ENCODE measurements around the gene RNGTT.

The RNGTT gene

DNA sequence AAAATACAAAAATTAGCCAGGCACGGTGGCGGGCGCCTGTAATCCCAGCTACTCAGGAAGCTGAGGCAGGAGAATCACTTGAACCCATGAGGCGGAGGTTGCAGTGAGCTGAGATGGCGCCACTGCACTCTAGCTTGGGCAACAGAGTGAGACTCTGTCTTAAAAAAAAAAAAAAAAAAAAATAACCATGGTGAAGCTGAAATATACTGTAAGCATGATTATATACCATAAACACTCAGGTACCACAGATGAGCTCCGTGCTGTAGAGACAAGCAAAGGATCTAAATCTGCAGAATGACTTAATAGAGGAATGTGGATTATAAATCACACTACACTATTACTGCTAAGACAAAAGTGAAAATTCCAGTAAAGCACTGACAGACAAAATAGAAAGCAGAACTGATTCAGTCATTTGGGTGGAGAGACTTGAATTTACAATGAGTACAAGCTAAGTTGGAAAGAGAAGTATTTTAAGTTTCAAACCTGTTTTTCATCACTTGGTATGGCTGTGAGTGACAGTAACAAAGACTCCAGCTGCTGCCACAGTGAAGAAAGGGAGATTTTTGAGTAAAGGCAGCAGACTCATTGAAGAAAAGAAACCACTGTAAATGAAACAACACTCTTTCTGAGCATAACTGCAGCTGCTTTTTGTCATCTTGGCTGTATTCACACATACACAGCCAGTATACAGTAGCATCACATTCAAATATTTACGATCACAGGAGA, 322.1 kb downstream of the RNGTT start:
- TF ChIP-seq CTCF (IDR thresholded peaks at IDR 0.05; ENCODE audit: control insufficient read depth, extremely low read depth, insufficient read depth): no peak
- DNase-seq (ENCODE audit: low read depth): no peak
- H3K4me3 ChIP-seq (ENCODE audit: low read depth, low read length): no peak overlapping the region

DNA sequence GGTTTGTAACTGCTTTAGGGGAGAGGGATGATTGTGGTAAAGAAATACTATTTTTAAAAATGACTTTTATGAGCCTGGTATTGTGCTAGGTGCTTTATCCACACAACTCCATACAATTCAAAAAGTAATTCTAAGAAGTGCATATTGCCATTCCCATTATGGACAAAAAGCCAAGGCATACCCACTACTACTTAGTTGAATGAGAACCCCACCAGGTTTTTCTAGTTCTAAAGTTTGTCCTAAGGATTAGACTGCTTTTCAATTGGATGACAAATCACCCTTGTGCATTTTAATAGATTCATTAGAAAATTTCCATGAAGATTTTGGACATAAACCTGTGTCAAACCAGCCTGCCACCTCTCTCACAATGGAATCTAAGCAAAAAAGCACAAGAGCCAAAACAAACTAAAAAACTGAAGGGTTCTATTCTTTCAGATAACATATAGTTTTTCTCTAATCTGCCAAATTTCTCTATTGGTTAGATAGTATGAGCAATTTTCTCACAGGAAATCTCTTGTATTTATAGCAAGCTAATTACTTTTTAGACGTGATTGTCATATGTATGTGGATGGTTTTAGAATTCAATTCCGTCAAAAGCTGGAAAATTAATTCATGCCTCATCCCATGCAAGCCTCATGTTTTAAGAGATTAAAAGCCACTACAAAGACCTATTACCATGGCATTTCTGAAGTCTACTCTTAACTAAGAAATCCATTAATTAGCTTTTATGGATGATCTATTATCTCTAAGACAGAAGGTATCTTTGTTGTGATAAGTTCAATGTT, 325.5 kb downstream of the RNGTT start:
- no peak for TF ChIP-seq CTCF (IDR thresholded peaks at IDR 0.05; ENCODE audit: control insufficient read depth, extremely low read depth, insufficient read depth)
- no peak overlapping the region for H3K4me3 ChIP-seq (ENCODE audit: low read depth, low read length)
- DNase-seq (ENCODE audit: low read depth): no peak

DNA sequence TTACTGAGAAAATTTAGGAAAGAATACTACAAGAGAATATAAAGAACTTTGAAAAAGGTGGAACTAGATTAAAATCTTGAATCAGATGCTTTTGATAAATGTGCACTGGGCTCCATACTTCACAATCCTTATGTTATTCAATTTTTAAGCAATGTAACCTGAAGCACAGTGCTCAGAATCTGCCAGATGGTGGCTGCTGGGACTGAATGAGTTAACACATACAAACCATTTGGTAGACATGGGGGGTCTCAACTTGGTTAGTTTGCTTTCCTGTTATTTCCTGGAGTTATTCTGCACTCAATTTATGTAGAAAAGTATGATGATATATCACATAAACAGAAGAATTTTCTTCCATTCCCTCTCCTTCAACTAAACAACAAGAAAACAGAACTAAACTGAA, 326.5 kb downstream of the RNGTT start:
- TF ChIP-seq CTCF (IDR thresholded peaks at IDR 0.05; ENCODE audit: control insufficient read depth, extremely low read depth, insufficient read depth): no peak
- H3K4me3 ChIP-seq (ENCODE audit: low read depth, low read length): no peak overlapping the region
- no peak for DNase-seq (ENCODE audit: low read depth)

DNA sequence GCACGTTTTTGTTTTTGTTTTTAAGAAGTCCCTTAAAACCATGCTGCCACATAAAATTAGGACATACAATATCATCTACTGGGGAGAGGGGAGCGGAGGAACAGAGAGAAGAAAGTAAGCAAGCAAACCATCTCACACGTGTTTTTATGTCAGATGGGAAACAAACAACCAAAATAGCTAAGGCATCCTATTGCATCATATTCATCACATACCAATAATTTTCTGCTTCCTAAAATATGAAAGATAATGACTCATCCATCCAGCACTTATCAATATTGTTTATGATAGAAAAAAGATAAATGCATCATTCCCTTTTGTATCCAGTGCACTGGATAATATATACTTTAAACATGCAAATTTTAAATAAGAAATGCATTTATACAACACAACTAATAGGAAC, 329.6 kb downstream of the RNGTT start:
- H3K4me3 ChIP-seq (ENCODE audit: low read depth, low read length): no peak overlapping the region
- TF ChIP-seq CTCF (IDR thresholded peaks at IDR 0.05; ENCODE audit: control insufficient read depth, extremely low read depth, insufficient read depth): no peak
- DNase-seq (ENCODE audit: low read depth): no peak

- DNase-seq (ENCODE audit: low read depth): no peak
Measured at GRCh38 chr6:88631830-88632229, 331.6 kb downstream of the RNGTT start.

DNA sequence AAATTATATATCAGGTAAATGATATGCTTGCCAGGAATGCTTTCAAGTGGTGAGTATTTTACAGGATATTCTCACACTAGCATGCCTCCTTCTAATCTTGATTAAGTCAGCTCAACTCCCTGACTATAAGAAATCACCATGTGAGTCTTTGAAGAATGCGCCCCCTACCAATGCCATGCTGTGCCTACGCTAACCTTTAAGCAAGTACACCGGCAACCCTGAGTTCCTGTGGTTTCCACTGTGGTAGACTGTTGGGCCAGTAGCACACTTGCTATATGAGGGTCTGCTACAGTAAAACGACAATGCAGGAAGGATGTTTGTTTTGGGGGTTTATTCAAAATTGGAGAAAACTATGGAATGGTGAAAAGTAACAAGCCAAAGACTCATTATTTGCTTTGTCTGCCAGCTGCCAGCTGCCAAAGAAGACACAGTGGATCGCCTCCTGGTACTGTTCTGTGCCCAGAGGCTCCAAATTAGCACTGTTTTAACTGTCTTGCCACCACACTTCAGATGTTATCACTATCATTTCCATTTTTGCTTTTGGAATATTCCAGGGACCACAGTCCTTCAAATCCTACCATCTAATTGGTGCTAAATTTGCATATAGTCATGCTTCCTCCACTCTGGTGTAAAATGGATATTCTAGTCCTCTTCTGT, 333.5 kb downstream of the RNGTT start:
- no peak for TF ChIP-seq CTCF (IDR thresholded peaks at IDR 0.05; ENCODE audit: control insufficient read depth, extremely low read depth, insufficient read depth)
- no peak overlapping the region for H3K4me3 ChIP-seq (ENCODE audit: low read depth, low read length)
- DNase-seq (ENCODE audit: low read depth): no peak

More at GRCh38 chr6:88631830-88632229, 331.6 kb downstream of the RNGTT start:
- H3K4me3 ChIP-seq (ENCODE audit: low read depth, low read length): no peak overlapping the region
- no peak for TF ChIP-seq CTCF (IDR thresholded peaks at IDR 0.05; ENCODE audit: control insufficient read depth, extremely low read depth, insufficient read depth)

Data from LNCaP clone FGC (cell line).